Pons (tissue), 1 donor: Measurements from ENCODE around the gene KRTAP2-4.
"Not testable (repeated sequence)": the region's sequence is repeated elsewhere in the genome, so short reads cannot be mapped to it uniquely, and the experiment has no call there.

Source experiments
- DNase-seq: peaks from one replicate; pipeline ENCODE4 v3.0.0-alpha.2; 2016; ENCODE audit warnings: low spot score

KRTAP2-4 gene

GRCh38 chr17:41037853-41038350 lies 27.8 kb downstream of the KRTAP2-4 start:
- DNase-seq = no peak

- not testable (repeated sequence) for DNase-seq
Measured at GRCh38 chr17:41034346-41034935, 31.2 kb downstream of the KRTAP2-4 start, which contains the start of gene KRTAP1-3. TSS of gene KRTAP1-3 (minus strand) at chr17:41034874. CDS start at chr17:41034821, 53 bp downstream.

- DNase-seq = no peak
Measured at GRCh38 chr17:41029633-41030245, 35.9 kb downstream of the KRTAP2-4 start, which contains the start of gene KRTAP1-4. TSS of gene KRTAP1-4 (minus strand) at chr17:41030195. CDS start at chr17:41030078, 117 bp downstream.

- no peak for DNase-seq
Measured at GRCh38 chr17:41026715-41027471, 38.8 kb downstream of the KRTAP2-4 start, which contains the start of gene KRTAP1-5. TSS of gene KRTAP1-5 (minus strand) at chr17:41027208. CDS start at chr17:41027155, 53 bp downstream.

GRCh38 chr17:41024697-41025096 lies 41.0 kb downstream of the KRTAP2-4 start:
- no peak for DNase-seq

- no peak for DNase-seq
Measured at GRCh38 chr17:41020336-41020735, 45.3 kb downstream of the KRTAP2-4 start.

GRCh38 chr17:41019415-41019814 lies 46.3 kb downstream of the KRTAP2-4 start:
- DNase-seq = no peak

- no peak for DNase-seq
Measured at GRCh38 chr17:41018541-41018940, 47.1 kb downstream of the KRTAP2-4 start.

GRCh38 chr17:41016578-41017215 lies 49.0 kb downstream of the KRTAP2-4 start:
- DNase-seq = no peak

GRCh38 chr17:41015454-41015853 lies 50.2 kb downstream of the KRTAP2-4 start:
- DNase-seq = no peak
